GM19035 (cell line): ENCODE measurements around the gene COL5A1.

Source experiments
- ATAC-seq: cut with Tn5 transposase; IDR thresholded peaks from one replicate; pipeline ENCODE4 v1.9.1; 2021; ENCODE audit not compliant: unreplicated experiment

The COL5A1 gene

DNA sequence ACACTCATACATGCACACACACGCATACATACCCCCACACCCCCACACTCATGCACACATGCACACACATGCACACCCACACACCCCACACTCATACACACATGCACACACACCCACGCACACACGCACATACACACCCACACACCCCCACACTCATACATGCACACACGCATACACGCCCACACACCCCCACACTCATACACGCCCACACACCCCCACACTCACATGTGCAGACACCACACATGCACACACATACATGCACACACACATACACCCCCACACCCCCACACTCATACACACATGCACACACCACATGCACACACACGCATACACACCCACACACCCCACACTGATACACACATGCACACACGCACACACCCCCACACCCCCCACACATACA is 118.3 kb downstream of the COL5A1 start:
- ATAC-seq = no peak

DNA sequence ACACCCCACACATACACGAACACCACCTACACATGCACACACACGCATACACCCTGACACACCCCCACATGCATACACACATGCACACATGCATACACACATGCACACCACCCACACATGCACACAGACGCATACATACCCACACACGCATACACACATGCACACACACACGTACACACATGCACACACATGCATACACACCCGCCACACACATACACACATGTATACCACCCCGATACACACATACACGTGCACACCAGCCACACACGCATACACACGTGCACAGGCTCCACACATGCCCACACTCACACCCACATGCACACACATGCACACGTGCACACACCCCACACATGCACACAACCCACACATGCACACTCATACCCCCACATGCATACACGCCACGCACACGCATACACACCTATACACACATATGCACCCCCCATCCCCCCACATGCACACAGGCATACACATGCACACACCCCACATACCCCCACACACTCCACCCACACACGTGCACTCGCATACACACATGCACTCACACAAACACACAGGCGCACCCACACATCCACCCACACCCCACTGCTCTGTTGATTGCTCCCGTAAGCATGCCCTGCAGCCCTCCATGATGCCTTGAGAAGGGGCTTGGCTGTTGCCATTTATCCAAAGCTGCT is 119.3 kb downstream of the COL5A1 start:
- no peak for ATAC-seq

DNA sequence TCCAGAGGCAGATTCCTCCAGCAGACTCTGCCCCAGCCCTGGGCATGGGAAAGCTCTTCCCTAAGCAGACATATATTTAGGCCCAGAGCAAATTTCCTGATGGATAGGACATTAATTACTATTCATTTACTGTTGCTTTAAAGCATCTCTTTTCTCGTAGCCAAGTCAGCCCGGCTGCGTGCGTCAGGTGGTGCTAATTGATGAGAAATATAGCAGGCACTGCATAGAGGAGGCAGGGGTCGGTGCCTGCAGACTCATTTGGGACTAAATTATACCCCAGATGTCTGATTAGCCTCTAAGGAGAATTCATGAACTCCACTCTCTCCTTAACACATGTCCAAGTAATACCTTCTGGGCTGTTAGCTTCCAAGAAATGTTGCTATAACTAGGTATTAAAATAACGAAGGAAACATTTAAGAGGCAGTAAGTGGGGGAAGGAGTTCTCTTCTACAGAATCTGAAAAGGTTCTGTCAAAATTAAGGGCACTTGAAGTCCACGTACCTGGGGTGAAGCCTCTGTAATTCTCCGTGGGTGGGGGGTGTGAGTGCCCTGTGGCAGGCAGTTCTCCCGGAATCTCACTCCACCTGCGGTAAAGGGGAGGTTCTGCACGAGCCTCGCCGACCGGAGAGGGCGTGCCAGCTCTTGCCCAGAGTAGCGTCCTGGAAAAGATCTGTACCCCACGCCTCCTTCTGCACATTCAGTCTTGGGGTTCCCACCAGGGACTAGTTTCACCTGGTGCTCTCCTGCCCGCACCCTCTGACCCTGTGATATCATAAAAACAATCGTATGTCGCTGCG is 123.1 kb downstream of the COL5A1 start:
- ATAC-seq = no peak

DNA sequence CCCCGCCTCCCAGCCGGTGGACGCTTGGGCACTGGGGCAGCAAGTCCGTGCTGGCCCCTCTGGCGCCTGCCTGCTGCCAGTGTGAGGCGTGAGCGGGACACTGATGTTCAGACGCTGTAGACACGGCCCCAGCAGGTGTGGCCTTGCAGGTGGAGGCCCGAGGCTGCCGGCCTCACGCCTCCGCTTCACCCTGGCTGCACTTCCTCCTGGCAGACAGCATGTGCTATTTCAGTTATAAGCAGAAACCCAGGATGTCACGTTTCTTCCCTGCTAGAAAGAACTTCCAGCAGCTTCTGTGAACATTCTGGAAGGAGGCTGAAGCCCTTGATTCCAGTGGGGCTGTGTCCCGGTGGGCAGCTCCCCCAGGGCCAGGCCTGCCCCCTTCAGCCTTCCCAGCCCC is 124.2 kb downstream of the COL5A1 start:
- ATAC-seq = no peak

DNA sequence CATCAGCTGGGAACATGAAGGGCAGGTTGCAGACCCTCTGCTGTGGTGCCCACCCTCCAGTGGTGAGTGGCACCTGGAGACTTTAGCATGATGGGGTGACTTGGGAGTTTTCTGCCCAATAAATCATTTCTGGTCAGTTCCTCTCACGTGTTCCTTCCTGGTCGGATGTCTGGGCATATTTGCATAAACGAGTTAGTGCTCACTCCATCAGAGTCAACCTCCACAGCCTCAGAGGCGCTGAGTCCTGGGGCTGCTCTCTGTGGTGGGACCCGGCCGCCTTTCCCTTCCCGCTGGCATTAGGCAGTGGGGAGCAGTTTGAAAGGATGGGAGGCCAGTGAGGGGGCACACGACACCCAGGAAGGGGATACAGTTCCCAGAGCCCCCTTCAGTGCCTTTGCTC is 125.0 kb downstream of the COL5A1 start:
- ATAC-seq = no peak

DNA sequence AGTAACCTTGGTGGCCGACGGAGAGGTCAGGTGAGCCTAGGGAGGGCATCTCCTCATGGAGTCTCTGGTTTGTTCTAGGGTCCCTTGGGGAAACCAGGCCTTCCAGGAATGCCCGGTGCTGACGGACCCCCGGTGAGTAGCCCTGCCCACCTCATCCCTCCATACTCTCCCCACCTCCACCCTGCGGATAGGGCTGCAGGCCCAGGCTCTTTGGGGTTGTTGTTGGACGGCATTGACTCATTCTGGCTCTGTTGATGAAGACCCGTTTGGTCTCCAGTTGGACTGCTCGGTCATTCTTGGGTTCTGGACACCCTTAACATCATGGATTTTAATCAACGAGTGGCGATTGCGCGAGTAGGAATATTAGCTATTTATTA is 126.7 kb downstream of the COL5A1 start:
- ATAC-seq = no peak

DNA sequence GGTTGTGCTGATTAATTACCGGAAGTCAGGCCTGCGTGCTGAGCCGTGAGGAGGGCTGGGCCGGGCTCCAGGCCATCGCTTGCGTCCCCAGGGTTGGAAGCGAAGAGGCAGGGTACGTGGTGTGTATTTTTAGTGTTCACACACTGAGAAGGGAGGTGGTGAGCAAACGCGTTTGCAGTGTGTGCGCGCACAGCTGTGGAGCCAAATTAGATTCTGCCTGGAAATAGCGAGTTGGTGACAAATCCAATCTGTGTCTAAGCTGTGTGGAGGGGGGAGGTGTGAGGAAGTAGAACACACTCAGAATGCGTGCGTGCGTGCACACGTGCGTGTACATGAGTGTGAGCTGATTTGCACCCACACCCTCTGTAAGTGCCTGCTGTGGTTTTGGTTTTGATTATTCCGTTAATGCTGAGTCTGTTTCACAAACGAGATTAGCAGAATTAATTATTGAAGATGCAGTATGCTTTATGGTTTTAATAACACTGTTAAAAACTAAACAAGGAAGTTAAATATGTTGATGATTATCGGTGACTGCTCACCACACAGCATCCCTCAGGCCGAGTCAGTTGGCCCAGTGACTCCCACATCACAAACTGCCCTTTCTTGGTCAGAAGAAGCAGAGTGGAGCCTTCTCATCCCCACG is 127.2 kb downstream of the COL5A1 start:
- ATAC-seq = no peak

DNA sequence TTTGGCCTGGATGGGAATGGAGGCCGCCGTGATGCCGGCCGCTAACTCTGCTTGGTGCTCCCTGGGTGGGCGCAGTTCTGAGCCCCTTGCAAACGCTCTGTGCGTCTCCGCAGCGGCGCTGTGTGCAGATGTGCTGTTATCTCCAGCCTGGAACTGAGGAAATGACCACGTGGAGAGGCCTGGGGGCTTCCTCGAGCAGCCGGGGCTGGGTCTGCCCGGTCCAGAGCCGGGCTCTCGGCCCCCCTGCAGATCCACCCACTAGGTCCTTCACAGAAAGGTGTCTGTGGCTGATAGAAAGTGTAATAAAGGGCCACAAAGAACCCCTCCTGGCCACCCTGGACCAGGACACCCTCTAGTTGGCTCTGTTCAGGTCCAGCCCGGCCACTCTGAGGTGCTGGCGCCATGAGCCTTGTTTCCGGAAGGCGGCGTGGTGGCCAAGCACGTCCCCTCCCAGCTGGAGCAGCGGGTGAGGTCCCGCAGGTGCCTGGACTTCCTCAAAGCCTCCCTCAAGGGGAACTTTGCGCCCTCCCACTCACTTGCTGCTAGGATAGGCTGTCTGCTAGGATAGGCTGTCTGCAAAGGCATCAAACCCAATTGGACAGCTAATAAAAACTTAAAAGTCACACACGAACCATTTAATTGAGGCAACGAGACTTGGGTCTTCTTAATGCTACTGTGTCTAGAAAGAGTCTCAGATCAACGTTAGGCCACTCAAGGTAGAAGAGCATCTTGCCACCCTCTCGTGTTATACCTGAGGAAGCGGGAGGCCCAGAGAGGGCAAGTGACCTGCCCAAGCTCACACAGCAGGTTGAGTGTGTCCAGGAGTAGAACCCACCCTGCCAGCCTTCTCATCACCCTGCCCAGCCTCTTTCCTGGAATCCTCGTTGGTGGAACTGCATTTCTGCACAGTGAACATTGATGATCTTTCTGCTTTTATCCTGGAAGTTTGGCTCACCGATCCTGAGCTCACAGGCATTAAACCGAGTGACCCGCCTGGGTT is 129.7 kb downstream of the COL5A1 start:
- ATAC-seq = no peak

DNA sequence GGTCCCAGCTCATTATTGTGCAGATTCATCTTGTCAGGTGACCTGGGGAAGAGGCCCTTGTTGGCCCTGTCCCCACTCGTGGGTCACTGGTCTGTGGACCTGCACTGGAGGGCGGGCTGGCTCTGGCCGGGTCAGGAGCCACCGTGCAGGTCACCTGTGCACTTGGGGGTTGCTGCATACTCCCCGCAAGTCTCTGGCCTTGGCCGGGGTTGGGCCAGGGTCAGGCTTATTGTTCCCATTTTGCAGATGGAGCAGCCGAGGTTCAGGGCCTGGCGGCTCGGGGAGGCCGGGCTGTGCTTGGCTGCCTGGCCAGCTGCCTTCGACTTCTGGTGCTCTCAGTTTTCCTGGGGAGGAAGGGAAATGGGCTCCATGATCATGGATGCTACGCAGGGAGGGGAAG is 130.7 kb downstream of the COL5A1 start:
- ATAC-seq = no peak

DNA sequence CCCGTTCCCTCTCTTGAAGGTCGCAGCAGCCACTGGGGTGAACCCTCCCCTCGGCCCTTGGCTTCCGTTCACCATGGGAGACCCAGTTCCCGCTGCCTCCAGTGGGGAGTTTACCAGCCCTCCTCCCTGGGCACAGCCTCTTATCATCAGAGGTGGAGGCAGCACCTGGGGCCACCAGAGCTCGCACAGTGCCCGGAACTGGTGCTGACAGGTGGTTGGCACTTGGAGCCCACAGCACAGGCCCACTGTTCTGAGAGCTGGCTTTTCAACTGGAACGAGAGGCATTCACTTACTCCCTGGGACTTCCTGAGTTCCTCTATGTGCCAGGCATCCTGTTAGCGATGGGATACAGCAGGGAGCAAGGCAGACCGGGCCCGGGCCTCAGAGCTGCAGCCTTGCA is 132.2 kb downstream of the COL5A1 start:
- ATAC-seq = no peak

DNA sequence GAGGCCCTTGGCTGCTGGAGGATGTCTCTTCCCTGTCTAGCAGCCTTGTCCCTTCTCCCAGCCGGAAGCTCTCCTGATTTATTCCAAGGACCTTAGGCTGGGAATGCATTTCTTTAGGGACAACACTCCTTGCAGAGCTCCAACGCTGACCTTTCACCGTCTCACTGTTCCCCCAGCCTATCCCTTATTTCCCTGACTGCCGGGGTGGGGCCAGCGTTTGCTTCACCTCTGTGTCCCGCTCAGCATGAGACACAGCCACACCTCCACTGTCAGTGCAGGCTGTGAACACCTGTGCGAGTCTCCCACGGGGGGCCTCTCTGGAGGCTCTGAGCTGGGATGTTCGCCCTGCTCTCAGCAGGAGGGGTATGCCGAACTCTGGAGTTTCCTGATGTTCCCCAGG is 132.8 kb downstream of the COL5A1 start:
- ATAC-seq = no peak

DNA sequence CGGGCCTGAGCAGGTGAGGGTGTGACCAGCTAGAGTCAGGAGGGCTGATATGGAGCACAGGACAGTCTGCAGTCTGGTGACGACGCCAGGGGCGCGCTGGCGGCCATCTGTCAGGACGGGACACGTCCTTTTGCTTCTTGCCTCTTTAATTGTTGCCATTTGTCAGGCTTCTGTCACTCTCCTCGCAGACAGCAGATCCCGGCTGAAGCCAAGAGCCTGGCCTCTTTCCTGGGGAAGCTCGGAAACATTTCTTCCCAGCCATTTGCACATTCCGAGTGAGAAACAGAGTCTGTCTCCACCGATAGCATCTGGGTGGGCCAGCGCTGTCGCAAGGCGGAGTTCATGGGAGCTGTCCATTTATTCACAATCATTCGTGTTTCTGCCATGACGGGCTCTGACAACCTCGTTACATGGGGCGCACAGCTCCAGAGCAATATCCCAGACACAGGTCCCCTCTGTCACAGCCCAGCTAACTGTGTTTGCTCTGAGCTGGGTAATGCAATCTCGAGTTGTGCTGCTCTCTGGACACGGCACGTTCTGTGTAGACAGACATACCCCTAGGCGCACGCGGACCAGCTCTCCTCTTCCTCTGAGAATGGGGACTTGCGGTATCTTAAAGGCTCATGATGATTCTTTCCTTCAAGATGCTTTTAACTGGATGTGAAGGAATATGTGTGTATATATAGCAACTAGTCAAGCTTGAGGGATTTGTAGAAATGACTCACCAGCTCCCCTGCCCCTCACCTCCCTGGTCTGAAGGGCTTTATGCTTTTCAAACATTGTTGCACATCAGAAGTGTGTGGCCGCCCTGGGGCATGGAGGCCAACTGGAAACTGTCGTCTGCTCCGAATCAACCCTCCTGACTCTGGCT is 133.7 kb downstream of the COL5A1 start:
- ATAC-seq = no peak

DNA sequence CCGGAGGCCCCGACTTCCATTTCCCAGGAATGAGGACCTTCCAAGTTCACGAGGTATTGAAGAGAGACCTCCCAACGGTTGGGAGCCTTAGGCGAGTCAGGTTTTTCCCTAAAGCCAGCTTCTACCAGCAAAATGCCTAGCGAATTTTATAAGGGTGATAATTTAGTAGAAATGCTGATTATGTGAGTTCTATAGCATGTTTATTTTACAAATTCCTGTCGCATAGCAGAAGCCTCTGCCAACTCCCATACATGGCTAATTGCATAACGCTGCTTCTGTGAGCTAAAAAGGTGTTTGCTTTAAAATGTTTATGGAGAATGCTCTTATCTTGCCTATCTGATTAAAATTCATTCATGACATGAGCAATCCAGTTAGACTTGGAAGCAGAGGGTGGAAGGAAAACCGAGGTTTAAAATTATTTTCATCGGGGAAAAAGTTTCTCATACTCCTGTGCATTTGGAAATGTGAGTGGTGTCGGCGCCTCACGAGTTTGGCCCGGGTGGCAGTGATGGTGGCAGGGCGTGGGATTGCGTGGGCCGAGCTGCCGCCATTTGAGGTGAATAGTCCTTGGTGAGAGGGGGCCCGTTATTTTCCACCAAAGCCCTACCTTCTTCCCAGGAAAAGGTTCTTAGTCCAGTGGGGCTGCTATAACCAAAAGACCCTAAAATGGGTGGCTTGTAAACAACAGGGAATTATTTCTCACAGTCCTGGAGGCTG is 134.6 kb downstream of the COL5A1 start:
- no peak for ATAC-seq

DNA sequence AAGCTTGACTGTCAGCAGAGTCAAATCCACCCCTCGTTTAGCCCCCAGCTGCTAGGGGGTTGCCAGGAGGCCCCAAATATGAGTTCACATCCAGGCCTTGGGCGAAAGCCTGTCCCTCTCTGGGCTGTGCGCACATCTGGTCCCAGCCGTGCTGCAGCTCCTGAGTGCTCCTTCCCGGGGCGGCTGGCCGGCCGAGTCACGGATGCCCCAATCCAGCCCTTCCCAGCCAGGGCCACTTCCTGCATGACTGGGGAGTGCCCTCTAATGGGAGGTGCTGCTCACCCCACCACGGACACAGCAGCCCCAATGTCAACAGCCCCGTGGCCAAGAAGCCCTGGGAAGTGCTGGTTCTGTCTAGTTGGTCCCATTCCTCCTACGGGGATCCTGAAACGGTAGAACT is 135.6 kb downstream of the COL5A1 start:
- ATAC-seq = no peak

DNA sequence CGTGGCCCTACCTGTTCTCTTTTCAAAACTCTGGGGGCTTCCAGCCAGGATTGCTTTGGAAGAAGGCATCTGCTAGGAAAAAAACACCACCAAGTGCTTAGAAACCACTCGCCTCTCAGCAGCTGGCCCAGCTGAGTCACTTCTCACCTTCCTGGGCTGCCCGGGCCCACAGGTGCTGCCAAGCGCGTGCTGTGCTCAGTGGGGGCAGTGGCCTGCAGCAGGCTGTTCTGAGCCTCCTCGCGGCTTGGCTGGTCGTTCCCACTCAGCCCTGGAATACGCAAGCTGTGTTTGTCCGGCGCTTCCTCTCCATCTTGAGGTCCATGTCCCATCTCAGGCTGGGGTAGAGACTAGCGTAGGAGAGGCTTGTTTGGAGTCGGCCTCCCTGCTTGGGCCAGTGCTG is 136.6 kb downstream of the COL5A1 start:
- no peak for ATAC-seq

DNA sequence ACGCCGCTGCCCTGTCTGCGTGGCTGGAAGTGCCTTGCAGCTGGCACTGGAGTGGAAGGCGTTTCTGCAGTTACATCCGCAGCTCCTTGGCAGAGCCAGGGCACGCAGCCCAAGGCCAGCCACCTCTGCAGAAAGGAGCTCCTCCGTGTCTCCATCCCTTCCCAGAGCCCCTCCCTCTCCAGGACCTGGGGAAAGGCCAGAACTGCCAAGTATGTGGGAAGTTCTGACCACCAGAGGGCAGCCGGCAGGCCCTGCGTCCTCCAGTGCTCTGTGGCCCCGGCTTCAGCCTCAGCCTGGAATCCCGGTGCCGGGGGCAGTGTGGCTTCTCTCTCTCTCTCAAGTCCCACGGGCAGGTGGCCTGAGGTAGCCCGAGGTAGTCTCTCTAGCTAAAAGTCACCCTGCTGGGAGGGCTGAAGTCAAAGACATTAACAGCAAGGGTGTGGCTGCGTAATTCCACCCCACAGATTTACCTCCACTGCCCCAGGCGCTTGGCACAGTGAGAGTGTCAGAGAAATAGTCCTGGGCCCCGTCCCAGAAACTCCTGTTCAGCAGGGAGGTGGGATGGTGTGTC is 137.3 kb downstream of the COL5A1 start:
- ATAC-seq = no peak

DNA sequence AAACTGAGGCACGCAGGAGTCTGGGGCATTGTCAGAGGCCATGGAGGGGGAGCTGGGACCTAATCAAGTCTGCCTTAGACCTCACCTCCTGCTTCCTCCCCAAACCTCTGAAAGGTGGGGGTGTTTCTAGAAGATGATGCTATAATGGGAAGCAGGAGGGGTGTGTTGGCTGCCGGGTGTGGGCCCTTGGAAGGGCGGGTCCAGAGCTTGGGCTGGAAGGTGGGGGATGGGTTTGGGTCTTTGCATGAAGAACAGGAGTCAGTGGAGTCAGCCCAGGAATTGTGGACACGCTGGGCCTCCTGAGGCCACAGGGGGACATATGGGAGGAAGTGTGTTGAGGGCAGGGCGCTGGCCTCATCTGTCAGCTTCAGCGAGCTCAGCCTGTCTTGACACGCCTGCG is 138.0 kb downstream of the COL5A1 start:
- ATAC-seq = no peak

DNA sequence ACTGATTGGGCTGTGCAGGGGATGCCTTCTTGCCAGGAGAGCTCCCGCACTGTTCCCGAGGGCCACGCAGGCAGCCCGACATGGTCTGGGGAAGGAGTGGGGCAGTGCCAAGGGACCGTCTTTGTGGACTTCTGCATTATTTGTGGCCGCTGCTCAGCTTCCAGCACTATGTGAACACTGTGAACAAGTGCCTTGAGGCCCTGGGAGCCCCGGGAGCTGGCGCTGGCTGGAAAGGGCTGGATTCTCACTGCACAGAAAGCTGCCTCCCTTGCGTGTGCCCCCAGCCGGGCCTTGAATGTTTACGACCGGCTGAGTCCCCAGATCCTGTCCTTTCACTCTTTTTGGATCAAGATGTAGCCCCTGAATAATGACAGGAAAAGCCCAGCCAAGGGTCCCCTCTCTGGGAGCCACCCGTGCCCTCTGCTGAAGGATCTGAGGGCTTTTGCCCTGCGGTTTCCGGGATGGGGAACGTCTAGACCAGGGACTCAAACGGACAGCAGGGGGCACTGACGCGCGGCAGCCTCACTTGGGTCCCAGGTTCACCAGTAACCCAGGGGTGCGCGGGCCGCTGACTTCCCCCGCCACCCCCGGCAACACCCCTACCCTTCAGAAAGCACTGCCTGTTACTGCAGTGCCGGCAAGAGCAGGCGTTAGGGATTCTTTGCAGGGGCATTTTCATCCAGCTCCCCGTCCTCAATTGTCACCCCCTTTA is 140.1 kb downstream of the COL5A1 start:
- no peak for ATAC-seq
